HepG2 (cell line): ENCODE data around the gene CASS4. TPM values are rescaled to one million over a fixed set of nuclear protein-coding genes. Genes with fewer than 3 reads are reported as not detected.

ENCODE experiments used
- ETV6 ChIP-seq: sonication (generic); formaldehyde crosslinking; conservative IDR thresholded peaks from 2 replicates; pipeline ENCODE4 v1.4.0; 2020; ENCODE audit warnings: missing genetic modification reagents
- PLRG1 ChIP-seq: fragments of 450-650 bp; conservative IDR thresholded peaks from 2 replicates; pipeline ENCODE4 v1.6.1; 2016
- PRDM15 ChIP-seq: sonication (generic); formaldehyde crosslinking; IDR thresholded peaks from 2 replicates; pipeline ENCODE4 v1.4.0; 2020; ENCODE audit warnings: missing genetic modification reagents
- RCOR2 ChIP-seq: IDR thresholded peaks from 2 replicates; pipeline ENCODE4 v1.6.1; 2016; ENCODE audit warnings: missing biosample characterization, missing genetic modification reagents
- STAT5B ChIP-seq: sonication (generic); formaldehyde crosslinking; IDR thresholded peaks from 2 replicates; pipeline ENCODE4 v1.4.0; 2020; ENCODE audit warnings: missing genetic modification reagents
- TP53 ChIP-seq: sonication (generic); formaldehyde crosslinking; conservative IDR thresholded peaks from 2 replicates; pipeline ENCODE4 v1.4.0; 2020; ENCODE audit warnings: missing genetic modification reagents
- ZBTB37 ChIP-seq: sonication (generic); formaldehyde crosslinking; IDR thresholded peaks from 2 replicates; pipeline ENCODE4 v1.4.0; 2020; ENCODE audit warnings: mild to moderate bottlenecking, missing genetic modification reagents
- ZFP36 ChIP-seq: fragments of 150-350 bp; IDR thresholded peaks from 2 replicates; pipeline ENCODE4 v1.6.1; 2018; ENCODE audit warnings: borderline replicate concordance, low read length, low read depth; ENCODE audit not compliant: partially characterized antibody
- ZNF460 ChIP-seq: sonication (generic); formaldehyde crosslinking; IDR thresholded peaks from 2 replicates; pipeline ENCODE4 v1.5.1; 2020; ENCODE audit warnings: missing genetic modification reagents, mild to moderate bottlenecking, borderline replicate concordance
- polyA plus RNA-seq, 8 experiments: library from polyadenylated mRNA; depleted of rRNA in 3 of 8; stranded (reverse) in 7 of 8; unstranded in 1 of 8; fragments of >200 nt; fragmentation: Illumina TruSeq in 4 of 8; extraction: Trizol in 4 of 8; gene quantifications; 2 replicates each; pipeline versions ENCODE4 v1.2.1 to v1.2.3, GENCODE V29; 2011 to 2016; ENCODE audit warnings: low read depth in 4 of 8, missing spikeins in 1 of 8, mixed read lengths in 1 of 8; ENCODE audit not compliant: insufficient read depth in 1 of 8
- total RNA-seq, 5 experiments: library from RNA; depleted of rRNA; stranded (reverse); fragments of >200 nt; fragmentation: Illumina TruSeq; extraction: Trizol; gene quantifications; 2 replicates each; pipeline ENCODE4 v1.2.3, GENCODE V29; 2016; ENCODE audit warnings: low read depth in 1 of 5
- TF ChIP-seq, protein P1 (sequence below): sonication (generic); formaldehyde crosslinking; IDR thresholded peaks from 2 replicates; pipeline ENCODE4 v1.8.0; 2022; ENCODE audit warnings: missing genetic modification reagents, mild to moderate bottlenecking, moderate library complexity, borderline replicate concordance
- TF ChIP-seq, protein P2 (sequence below): sonication (generic); formaldehyde crosslinking; IDR thresholded peaks from 2 replicates; pipeline ENCODE4 v1.5.0; 2020; ENCODE audit warnings: missing genetic modification reagents
- TF ChIP-seq, protein P3 (sequence below): sonication (generic); formaldehyde crosslinking; IDR thresholded peaks from 2 replicates; pipeline ENCODE4 v1.8.0; 2022; ENCODE audit warnings: mild to moderate bottlenecking, missing genetic modification reagents; ENCODE audit not compliant: insufficient replicate concordance

The CASS4 gene
- total and polyA plus RNA-seq, 2 of the 13 experiments (the other 11 are each of a cell fraction or from before 2014, with no cell fraction given): 0.17 to 0.49 TPM

- TF ChIP-seq ZBTB37 (CRISPR knock-in tag): no peak
- TF ChIP-seq TP53 (CRISPR knock-in tag): no peak
- no peak for TF ChIP-seq PLRG1
- TF ChIP-seq PRDM15 (CRISPR knock-in tag): no peak
- no peak for TF ChIP-seq STAT5B (CRISPR knock-in tag)
- TF ChIP-seq, protein P1, sequence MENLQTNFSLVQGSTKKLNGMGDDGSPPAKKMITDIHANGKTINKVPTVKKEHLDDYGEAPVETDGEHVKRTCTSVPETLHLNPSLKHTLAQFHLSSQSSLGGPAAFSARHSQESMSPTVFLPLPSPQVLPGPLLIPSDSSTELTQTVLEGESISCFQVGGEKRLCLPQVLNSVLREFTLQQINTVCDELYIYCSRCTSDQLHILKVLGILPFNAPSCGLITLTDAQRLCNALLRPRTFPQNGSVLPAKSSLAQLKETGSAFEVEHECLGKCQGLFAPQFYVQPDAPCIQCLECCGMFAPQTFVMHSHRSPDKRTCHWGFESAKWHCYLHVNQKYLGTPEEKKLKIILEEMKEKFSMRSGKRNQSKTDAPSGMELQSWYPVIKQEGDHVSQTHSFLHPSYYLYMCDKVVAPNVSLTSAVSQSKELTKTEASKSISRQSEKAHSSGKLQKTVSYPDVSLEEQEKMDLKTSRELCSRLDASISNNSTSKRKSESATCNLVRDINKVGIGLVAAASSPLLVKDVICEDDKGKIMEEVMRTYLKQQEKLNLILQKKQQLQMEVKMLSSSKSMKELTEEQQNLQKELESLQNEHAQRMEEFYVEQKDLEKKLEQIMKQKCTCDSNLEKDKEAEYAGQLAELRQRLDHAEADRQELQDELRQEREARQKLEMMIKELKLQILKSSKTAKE (CRISPR knock-in tag): no peak
- TF ChIP-seq ZFP36: no peak
- TF ChIP-seq ETV6 (CRISPR knock-in tag): no peak
- TF ChIP-seq ZNF460 (CRISPR knock-in tag): no peak
- TF ChIP-seq, protein P2, sequence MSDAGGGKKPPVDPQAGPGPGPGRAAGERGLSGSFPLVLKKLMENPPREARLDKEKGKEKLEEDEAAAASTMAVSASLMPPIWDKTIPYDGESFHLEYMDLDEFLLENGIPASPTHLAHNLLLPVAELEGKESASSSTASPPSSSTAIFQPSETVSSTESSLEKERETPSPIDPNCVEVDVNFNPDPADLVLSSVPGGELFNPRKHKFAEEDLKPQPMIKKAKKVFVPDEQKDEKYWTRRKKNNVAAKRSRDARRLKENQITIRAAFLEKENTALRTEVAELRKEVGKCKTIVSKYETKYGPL (CRISPR knock-in tag): no peak
- TF ChIP-seq RCOR2 (CRISPR knock-in tag): no peak
- TF ChIP-seq, protein P3, sequence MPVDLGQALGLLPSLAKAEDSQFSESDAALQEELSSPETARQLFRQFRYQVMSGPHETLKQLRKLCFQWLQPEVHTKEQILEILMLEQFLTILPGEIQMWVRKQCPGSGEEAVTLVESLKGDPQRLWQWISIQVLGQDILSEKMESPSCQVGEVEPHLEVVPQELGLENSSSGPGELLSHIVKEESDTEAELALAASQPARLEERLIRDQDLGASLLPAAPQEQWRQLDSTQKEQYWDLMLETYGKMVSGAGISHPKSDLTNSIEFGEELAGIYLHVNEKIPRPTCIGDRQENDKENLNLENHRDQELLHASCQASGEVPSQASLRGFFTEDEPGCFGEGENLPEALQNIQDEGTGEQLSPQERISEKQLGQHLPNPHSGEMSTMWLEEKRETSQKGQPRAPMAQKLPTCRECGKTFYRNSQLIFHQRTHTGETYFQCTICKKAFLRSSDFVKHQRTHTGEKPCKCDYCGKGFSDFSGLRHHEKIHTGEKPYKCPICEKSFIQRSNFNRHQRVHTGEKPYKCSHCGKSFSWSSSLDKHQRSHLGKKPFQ: no peak
Measured at GRCh38 chr20:56411759-56412472, at the start of gene CASS4 (continued).
